SKM-1 (cell line): ENCODE data around the gene SLC9A5.

Experiments
- DNase-seq: peaks from one replicate; lab custom pipeline; 2025; ENCODE audit not compliant: unreplicated experiment; lab: John Stamatoyannopoulos, UW

SLC9A5 gene, protein sequence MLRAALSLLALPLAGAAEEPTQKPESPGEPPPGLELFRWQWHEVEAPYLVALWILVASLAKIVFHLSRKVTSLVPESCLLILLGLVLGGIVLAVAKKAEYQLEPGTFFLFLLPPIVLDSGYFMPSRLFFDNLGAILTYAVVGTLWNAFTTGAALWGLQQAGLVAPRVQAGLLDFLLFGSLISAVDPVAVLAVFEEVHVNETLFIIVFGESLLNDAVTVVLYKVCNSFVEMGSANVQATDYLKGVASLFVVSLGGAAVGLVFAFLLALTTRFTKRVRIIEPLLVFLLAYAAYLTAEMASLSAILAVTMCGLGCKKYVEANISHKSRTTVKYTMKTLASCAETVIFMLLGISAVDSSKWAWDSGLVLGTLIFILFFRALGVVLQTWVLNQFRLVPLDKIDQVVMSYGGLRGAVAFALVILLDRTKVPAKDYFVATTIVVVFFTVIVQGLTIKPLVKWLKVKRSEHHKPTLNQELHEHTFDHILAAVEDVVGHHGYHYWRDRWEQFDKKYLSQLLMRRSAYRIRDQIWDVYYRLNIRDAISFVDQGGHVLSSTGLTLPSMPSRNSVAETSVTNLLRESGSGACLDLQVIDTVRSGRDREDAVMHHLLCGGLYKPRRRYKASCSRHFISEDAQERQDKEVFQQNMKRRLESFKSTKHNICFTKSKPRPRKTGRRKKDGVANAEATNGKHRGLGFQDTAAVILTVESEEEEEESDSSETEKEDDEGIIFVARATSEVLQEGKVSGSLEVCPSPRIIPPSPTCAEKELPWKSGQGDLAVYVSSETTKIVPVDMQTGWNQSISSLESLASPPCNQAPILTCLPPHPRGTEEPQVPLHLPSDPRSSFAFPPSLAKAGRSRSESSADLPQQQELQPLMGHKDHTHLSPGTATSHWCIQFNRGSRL

DNA sequence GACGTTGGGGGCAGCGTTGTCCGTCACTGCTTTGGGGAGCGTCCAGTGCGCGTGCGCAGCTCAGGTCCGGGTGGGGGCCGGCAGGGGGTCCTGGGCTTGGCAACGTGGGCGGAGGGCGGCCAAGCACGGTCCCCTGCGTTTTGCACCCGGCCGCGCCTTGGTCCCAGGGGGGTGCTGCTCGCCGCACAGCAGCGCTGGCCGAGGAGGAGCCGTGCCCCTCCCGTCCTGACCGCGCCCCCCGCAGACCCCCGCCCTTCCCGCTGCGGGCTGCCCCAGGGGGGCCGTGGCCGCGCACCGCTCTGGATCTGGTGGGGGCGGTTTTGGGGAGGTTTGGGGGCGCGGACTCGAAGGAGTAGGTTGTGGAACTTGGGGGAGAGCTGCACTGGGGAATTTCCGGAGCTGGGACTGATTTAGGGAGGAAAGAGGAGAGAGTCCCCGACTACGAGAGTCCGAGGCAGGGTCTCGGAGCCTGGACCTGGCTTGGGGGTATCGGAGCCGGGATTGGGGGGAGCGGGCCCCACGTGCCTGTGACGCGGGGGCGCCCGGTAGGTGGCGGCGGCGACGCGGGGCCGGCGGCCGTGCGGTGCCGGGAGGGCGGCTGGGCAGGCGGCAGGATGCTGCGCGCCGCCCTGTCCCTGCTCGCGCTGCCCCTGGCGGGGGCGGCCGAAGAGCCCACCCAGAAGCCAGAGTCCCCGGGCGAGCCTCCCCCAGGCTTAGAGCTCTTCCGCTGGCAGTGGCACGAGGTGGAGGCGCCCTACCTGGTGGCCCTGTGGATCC is at the start of gene SLC9A5:
Gene SLC9A5, plus strand, starts transcription at position 579 of the 777 bp plus-strand sequence. Its CDS starts 36 bp downstream, at position 615.
- DNase-seq: no peak

DNA sequence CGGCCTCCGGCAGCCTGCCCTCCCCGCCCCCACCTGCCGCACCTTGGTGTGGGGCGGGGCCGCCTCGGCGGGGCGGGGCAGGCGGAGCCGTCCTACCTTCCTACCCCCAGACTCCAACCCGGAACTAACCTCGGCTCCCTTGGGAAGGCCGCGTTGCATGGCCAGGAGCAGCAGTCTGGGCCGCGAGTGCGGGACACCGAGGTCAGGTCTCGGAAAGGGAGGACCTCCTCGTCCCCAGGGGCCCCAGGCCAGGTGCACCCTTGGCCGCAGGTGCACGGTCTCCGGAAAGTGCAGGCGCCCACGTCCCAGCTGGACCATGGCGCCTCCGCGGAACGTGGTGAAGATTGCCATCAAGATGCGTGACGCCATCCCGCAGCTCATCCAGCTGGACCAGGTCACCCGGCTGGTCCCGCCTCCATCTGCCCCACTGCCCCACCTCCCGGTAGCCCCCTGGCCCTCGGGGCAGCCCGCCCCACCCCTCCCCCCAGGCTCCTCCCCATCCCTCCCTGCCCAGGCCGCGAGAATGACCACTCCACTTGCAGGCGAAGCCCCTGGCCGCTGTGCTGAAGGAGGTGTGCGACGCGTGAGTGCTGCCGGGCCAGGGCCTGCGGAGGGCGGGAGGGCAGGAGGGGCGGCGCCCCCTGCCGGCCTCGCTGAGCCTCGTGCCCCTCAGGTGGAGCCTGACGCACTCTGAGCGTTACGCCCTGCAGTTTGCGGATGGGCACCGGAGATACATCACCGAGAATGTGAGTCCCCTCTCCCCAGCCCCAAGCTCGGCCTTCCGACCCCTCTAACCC is 49.6 kb upstream of the SLC9A5 start, which contains the start of gene ELMO3:
Gene ELMO3, plus strand, starts transcription at position 121 of the 797 bp plus-strand sequence. Its CDS starts 196 bp downstream, at position 317.
- DNase-seq: no peak

DNA sequence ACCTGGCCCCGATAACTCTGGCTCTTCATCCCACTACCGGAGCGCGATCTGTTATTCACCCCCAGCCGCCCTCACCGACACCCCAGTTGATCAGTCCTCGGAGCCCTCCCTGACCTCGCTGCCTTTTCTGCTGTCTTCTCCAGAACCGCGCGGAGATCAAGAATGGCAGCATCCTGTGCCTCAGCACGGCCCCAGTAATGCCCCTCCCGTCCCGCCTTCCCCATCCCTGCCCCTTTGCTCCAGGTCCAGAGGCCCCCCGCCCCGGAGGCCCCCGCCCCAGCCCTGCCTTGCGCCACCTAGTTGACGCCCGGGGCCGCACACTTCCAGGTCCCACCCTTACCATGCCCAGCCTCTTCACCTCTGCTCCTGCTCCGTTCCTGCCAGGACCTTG is 49.0 kb upstream of the SLC9A5 start:
- DNase-seq: no peak

DNA sequence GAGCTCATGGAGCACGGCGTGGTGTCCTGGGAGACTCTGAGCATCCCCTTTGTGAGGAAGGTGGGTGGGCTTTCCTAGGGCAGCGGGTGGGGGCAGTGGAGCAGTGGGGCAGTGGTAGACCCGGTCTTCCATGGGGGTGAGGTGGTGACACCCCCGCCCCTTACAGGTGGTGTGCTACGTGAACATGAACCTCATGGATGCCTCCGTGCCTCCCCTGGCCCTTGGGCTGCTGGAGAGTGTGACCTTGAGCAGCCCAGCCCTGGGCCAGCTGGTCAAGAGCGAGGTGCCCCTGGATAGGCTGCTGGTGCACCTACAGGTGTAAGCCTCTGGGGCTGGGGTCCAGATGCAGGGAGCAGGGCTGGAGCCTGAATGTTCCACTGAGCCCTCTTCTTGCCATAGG is 48.3 kb upstream of the SLC9A5 start:
- no peak for DNase-seq

DNA sequence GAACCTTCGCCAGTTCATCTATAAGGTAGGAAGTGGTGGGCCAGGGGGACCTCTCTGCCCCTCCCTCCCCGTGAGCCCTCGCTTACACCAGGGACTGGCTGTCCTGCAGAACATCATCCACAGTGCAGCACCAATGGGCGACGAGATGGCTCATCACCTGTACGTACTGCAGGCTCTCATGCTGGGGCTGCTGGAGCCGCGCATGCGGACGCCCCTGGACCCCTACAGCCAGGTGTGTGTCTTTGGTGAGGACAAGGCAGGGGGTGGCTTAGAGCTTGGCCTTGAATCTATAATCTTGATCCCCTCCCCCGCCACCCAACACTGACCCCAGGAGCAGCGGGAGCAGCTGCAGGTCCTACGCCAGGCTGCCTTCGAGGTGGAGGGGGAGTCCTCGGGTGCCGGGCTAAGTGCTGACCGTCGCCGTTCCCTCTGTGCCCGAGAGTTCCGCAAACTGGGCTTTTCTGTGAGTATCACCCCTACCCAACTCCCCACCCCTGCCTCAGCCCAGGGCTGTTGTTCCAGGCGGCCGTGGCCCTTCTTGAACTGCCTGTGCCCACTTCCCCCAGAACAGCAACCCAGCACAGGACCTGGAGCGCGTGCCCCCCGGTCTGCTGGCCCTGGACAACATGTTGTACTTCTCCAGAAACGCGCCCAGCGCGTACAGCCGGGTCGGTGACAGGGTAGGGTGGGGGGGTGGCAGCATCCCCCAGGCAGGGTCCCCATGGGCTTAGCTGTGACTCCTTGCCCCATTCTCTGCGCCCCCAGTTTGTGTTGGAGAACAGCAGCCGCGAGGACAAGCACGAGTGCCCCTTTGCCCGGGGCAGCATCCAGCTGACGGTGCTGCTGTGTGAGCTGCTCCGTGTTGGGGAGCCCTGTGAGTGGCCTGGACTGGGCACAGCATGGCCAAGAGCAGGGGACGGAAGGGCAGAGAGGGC is 47.1 kb upstream of the SLC9A5 start:
- DNase-seq: no peak

DNA sequence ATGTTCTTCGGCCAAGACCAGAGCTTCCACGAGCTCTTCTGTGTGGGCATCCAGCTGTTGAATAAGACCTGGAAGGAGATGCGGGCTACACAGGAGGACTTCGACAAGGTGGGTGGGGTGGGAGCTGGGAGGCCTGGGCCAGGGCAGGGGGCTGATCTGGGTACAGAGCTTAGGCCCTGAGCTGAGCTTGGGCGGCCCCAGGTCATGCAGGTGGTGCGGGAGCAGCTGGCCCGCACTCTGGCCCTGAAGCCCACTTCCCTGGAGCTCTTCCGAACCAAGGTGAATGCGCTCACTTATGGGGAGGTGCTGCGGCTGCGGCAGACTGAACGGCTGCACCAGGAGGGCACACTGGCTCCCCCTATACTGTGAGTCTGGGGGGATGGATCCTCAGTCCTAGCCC is 46.4 kb upstream of the SLC9A5 start:
- DNase-seq: no peak

DNA sequence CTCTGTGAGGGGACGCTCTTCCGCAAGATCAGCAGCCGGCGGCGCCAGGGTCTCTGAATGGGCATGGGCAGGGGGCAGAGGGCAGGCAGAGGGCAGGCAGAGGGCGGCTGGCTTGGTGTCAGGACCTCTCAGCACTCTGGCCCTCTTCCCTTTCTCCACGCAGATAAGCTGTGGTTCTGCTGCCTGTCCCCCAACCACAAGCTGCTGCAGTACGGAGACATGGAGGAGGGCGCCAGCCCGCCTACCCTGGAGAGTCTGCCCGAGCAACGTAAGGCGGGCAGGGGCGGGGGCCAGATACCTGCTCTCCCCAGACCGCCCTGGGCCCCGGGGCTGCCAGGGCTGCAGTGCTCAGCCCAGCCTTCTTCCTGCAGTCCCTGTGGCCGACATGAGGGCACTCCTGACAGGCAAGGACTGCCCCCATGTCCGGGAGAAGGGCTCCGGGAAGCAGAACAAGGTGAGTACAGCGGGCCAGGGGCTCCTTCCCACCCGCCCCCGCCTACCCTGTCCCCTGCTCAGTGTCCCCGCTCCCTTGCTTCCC is 45.8 kb upstream of the SLC9A5 start:
- no peak for DNase-seq

DNA sequence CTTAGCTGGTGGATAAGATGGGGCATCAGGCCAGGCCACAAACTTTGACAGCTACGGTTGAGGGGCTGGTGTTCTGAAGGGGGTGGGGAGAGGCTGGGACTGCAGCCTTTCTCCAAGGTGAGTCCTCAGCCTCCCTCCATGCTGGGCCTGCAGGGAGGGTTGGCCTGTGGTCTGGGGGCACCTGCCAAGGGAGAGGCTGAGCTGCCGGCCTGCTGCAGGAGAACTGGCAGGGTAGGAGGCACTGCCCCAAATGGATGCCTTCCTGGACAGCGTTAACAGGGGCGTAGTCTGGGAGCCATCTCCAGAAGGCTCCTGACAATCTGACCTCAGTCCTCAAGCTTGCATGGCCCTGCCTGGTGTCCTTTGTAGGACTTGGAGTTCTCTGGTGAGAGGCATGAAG is 44.7 kb upstream of the SLC9A5 start:
- no peak for DNase-seq

DNA sequence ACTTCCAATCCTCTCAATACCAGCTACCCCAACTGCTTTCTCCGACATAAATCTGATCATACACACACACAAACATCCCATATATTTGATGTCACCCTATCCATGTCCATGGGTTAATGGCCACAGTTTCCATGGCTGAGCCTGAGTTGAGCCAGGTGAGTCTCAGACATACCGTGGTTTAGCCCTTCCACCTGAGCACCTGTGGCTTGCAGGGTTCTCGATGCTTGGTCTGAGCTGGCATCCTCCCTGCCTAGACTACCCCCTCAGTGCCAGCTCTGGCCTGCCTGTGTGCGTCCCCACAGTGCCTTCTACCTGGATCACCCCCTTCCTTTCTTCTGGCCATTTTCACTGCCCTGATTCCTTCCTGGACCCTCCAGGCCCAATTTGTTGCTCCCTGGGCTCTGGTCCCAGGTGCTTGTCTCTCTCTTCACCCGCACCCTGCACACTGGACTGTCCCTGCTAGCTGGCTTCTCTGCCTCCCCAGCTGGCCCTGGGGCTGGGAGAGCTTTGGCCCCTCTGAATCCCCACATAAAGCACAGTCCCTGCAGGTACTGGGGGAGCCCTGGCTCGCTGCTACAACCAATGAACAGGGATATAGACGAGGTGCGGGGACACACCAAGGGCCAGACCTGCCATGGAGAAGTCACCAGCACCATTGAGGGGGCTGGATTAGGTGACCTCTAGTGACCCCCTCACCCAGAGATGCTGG is 42.5 kb upstream of the SLC9A5 start:
- DNase-seq: no peak

DNA sequence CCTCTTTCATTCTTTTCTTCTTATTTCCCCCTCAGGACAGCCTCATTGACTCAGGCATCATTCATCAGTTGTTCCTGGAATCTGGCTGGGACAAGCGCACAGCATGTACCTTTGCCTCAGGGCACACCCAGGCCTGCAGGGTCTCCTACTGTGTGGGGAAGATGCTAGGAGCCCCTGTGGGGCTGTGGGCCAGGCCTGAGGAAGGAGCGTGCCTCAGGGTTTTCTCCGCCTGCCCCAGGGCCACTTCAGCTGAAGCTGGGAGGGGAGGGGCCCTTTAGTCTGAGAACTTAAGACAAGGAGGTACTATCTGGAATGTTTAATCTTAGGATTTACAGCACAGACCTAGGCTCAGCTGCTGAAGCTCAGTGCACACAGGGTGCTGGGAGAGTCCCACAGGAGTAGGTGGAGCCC is 41.9 kb upstream of the SLC9A5 start:
- DNase-seq: no peak

DNA sequence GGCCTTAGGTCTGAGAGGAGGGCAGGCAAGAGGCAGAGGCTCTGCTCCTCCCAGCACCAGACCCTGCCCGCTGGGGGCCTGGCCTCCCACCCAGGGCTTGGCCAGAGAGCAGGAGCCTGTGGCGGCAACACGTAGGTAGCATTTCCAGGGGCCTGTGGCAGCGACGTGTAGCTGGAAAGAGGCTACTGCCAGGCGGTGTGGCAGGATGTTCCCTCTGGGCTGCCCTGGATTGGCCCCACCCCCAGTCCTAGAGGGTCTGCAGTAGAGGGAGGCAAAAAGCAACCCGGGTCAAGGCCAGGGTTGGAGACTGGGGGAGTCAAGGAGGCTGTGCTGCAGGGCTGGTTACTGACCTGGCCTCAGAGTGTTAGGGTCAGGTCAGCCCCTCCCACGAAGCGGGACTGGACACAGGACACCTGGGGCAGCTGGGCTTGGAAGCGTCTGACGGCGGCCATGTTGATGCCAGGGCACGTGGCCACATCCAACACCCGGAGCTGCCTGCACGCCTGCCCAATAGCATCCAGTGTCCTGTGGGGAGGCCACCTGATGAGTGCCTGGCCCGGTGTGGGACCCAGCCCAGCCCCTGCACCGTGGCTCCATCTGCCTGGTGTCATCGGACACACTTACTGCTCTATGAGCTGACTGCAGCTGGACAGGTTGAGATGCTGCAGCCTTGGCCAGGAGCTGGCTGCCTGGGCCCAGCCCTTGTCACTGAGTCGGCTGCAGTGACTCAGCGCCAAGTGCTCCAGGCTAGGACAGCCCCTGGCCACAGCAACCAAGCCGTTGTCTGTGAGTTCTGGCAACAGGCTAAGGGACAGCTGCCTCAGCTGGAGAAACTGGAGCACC is 41.3 kb upstream of the SLC9A5 start:
- DNase-seq: no peak

DNA sequence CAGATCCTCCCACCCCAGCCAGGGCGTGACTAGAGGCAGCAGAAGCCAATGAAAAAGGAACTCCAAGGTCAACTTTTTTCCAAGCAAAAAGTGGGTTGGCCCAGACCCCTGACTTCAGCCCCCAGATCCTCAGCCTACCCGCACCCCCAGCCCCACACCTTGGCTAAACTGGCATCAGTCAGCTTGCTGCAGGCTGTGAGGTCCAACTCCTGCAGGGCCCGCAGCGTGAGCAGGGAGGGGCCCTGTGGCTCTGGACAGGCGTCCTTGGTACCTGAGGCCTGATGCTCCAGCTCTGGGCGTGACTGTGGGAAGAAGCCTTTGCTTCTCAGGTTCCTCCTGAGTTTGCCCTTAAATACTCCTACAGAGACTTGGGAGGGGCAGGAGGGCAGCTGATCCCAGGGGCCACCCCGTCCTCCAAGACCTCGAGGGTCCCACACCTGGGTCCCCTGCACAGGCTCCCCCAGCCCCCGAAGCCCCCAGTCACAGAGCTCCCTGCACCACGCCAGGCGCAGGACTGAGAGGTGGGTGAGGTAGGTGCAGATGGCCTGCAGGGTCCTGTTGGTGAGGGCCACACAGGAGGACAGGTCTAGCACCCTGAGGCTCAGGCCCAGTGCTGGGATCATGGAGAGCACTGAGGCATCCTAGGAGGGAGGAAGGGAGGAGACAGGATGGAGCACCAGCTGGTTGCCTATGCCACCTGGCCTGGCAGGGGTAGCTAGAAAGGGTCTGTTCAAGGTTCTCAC is 40.5 kb upstream of the SLC9A5 start:
- DNase-seq: no peak

DNA sequence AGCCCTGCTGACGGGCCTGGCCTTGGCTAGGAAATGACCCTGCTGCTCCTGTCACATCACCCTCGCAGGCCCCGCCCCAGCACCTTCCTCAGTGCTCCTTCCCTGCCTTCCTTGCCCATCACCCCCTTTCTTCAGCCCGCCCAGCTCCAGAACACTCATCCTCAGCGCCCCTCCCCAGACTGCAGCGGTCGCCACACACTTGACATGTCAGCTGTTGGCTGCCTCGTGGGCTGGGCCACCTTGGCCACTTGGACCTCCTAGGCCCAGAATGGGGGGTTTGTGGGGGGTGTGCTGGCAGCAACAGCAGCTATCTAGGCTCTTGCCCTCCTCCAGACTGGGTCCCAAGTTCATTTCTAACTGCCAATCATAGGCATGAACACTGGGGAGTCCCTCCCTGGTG is 39.2 kb upstream of the SLC9A5 start:
- DNase-seq: no peak

DNA sequence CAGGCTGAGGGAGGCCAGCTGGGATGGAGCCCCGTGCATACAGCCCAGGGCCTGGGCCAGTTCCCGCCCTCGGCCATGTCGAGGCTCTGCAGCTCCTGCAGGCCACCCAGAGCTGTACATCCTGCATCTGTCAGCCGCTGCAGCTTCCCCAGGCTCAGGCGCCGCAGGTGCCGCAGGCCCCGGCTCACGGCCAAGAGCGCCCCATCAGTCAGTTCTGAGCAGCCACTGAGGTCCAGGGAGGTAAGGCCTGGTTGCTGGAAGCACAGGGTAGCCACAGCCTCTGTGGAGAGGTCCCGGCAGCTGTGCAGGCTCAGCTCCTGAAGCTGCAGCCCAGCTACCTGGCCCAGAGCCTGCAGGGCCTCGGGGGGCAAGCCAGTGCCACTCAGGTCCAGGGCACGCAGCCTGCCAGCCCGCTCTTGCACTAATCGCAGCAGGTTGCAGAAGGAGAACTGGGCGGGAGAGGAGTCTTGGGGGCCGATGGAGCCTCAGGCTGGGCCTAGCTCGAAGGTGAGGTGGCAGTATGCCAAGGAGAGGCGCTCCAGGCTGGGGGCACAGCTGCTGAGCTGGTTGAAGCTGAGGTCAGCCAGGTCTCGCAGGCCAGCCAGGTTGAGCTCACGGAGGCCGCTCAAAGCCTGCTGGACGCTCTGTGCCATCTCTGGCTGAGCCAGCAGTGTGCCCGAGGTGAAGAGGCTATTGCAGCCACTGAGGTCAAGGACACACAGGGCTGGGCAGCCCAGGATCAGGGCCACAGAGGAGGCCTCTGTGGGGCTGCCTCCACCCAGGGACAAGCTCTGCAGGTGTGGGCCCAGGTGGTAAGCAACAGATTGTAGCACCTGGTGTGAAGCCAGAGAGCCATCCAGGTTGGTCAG is 38.5 kb upstream of the SLC9A5 start:
- no peak for DNase-seq

DNA sequence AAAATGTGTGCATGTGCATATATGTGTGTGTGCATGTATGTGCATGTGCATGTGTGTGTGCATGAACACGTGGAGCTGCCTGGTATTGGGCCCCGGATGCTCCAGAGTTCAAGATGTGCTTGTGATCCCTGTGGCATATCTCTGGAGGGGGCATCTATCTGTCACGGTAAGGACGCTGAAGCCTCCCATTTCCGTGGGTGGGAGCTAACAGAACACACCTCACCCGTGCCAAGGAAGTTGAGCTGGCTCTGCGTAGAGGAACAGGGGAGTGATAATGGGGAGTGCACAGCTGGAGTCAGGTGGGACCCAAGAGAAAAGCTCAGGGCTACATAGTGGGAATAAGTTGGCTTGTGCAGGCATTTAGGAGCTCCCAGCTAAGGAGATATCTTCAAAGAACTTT is 37.1 kb upstream of the SLC9A5 start:
- DNase-seq: no peak

DNA sequence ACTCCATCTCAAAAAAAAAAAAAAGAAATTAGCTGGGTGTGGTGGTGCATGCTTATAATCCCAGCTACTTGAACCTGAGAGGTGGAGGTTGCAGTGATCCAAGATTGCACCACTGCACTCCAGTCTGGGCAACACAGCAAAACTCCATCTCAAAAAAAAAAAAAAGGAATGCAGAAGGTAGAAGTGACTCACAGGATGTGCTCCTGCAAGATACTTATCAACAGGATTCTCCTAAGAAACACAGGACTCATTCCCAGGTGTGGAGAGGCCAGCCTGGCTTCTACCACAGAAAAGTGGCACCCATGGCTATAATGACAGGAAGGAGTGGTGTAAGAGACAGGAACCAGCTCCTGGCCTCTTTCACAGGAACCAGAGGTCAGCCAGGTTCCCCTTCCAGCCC is 36.0 kb upstream of the SLC9A5 start:
- DNase-seq: no peak
